ENCODE results near the gene ST3GAL2.

GRCh38 chr16:70438585-70438968 is 323 bp downstream of the ST3GAL2 start:
- TF ChIP-seq MYC (IDR thresholded peaks at IDR 0.05; ENCODE audit: low read depth, low read length) = no peak
- no peak for TF ChIP-seq MAX (IDR thresholded peaks at IDR 0.05; ENCODE audit: low read depth, low read length)
- no peak for TF ChIP-seq POLR2A (IDR thresholded peaks at IDR 0.05; ENCODE audit: extremely low read depth, insufficient read length)

Data from NB4 (cell line).